Glutamatergic neuron (in vitro differentiated cells): ENCODE results near the gene FOSB. TPM values are rescaled to one million over a fixed set of nuclear protein-coding genes. Genes with fewer than 3 reads are reported as not detected.

Experiments used
- DNase-seq: peaks from one replicate; pipeline ENCODE4 v3.0.0; 2022
- H3K27ac Mint-ChIP-seq: one replicate; pipeline ENCODE4 v1.8.0; 2020; ENCODE audit warnings: mild to moderate bottlenecking, mixed read lengths, inconsistent platforms; ENCODE audit not compliant: unreplicated experiment
- H3K27me3 Mint-ChIP-seq: one replicate; pipeline ENCODE4 v1.8.0; 2020; ENCODE audit warnings: mild to moderate bottlenecking, moderate library complexity, mixed read lengths, inconsistent platforms; ENCODE audit not compliant: unreplicated experiment
- H3K36me3 Mint-ChIP-seq: one replicate; pipeline ENCODE4 v1.8.0; 2020; ENCODE audit warnings: mild to moderate bottlenecking, mixed read lengths, inconsistent platforms; ENCODE audit not compliant: unreplicated experiment
- H3K4me1 Mint-ChIP-seq: one replicate; pipeline ENCODE4 v1.8.0; 2020; ENCODE audit warnings: mild to moderate bottlenecking, low read depth, mixed read lengths, inconsistent platforms; ENCODE audit not compliant: unreplicated experiment
- H3K4me3 Mint-ChIP-seq: one replicate; pipeline ENCODE4 v1.8.0; 2020; ENCODE audit warnings: mild to moderate bottlenecking, mixed read lengths, inconsistent platforms; ENCODE audit not compliant: unreplicated experiment
- H3K9me3 Mint-ChIP-seq: one replicate; pipeline ENCODE4 v1.8.0; 2020; ENCODE audit warnings: mild to moderate bottlenecking, moderate library complexity, mixed read lengths, inconsistent platforms; ENCODE audit not compliant: unreplicated experiment
- total RNA-seq: library from RNA; stranded (reverse); fragmentation: NEBNext Ultra II Directional; extraction: Animal tissue kit (Norgen Biotek cat#: 25700); gene quantifications from one replicate; pipeline ENCODE4 v1.2.1, GENCODE V29; 2021; ENCODE audit not compliant: unreplicated experiment
- TF ChIP-seq, protein P1 (sequence below): fragments of 200-600 bp; sonication (generic); IDR thresholded peaks from one replicate; pipeline ENCODE4 v1.5.0; 2021; ENCODE audit not compliant: partially characterized antibody, unreplicated experiment

The FOSB gene
- total RNA-seq, 1 donor from 2014 or later: not detected

DNA sequence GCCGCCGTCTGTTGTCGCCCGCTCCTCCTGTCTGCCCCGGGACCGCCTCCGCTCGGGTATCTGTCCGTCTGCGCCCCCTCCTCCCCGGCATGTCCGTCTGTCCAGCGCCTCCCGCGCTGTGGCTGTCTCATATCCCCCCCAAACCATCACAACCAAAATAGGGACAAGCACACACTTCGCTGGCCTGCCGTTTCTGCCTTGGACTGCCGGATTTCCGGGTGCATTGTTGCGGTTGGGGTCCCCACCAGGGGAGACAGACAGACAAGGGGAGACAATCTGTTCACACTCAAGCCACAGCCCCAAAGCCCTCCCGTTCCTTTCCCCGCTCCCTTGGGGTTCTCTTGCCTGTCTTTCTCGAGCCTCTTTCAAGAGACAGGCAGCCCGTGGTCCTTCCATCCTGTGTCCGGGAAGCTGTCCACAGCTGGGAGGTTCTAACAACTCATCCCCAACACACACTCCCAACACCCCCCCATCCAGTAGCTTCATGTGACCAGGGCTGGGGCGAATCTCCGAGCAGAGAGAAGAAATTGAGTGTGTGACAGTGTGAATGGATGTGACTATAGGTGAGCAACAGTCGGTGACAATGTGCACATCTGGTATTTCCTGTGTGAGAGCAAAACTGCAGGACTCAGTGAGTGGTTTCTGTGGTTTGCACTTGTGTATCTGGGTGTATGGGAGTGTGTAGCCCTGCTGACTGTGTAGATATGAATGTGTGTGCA, 16.5 kb upstream of the FOSB start:
- TF ChIP-seq, protein P1, sequence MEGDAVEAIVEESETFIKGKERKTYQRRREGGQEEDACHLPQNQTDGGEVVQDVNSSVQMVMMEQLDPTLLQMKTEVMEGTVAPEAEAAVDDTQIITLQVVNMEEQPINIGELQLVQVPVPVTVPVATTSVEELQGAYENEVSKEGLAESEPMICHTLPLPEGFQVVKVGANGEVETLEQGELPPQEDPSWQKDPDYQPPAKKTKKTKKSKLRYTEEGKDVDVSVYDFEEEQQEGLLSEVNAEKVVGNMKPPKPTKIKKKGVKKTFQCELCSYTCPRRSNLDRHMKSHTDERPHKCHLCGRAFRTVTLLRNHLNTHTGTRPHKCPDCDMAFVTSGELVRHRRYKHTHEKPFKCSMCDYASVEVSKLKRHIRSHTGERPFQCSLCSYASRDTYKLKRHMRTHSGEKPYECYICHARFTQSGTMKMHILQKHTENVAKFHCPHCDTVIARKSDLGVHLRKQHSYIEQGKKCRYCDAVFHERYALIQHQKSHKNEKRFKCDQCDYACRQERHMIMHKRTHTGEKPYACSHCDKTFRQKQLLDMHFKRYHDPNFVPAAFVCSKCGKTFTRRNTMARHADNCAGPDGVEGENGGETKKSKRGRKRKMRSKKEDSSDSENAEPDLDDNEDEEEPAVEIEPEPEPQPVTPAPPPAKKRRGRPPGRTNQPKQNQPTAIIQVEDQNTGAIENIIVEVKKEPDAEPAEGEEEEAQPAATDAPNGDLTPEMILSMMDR: no peak
- H3K27ac Mint-ChIP-seq: peak overlapping the region; percentile 70
- DNase-seq: peak; percentile 40
- H3K27me3 Mint-ChIP-seq: peaks cover 16% of the 10 kb centered on the region
- peaks cover 5% of the 10 kb centered on the region for H3K4me1 Mint-ChIP-seq
- H3K36me3 Mint-ChIP-seq: no peaks in the 10 kb centered on the region
- peaks cover 4% of the 10 kb centered on the region for H3K9me3 Mint-ChIP-seq
- peak overlapping the region; percentile 83 for H3K4me3 Mint-ChIP-seq

DNA sequence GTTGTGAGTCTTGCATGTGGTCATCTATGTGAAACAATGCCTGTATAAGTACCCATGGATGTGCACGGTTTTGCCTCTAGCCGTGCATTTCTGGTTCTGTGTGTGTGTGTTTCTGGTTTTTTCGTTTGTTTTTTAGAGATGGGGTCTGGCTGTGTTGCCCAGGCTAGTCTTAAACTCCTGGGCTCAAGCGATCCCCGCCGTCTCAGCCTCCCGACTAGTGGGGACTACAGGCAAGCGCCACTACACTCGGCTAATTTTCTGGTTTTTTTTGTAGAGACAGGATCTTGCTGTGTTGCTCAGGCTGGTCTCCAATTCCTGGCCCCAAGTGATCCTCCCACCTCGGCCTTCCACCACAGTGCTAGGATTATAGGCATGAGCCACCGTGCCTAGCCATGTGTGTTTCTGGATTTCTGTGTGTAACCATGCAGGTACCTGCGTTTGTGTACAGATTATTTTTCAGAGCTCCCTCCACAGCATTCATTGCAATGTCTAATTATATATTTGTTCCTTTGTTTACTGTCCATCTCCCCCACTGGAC, 15.9 kb upstream of the FOSB start:
- Mint-ChIP-seq H3K9me3 (peaks cover 4% of the 10 kb centered on the region), H3K27me3 (peaks cover 15% of the 10 kb centered on the region), H3K4me3 (peak overlapping the region; percentile 83), H3K4me1 (peaks cover 5% of the 10 kb centered on the region), H3K27ac (peak overlapping the region; percentile 8), H3K36me3 (no peaks in the 10 kb centered on the region)
- TF ChIP-seq, protein P1: no peak
- DNase-seq: no peak

DNA sequence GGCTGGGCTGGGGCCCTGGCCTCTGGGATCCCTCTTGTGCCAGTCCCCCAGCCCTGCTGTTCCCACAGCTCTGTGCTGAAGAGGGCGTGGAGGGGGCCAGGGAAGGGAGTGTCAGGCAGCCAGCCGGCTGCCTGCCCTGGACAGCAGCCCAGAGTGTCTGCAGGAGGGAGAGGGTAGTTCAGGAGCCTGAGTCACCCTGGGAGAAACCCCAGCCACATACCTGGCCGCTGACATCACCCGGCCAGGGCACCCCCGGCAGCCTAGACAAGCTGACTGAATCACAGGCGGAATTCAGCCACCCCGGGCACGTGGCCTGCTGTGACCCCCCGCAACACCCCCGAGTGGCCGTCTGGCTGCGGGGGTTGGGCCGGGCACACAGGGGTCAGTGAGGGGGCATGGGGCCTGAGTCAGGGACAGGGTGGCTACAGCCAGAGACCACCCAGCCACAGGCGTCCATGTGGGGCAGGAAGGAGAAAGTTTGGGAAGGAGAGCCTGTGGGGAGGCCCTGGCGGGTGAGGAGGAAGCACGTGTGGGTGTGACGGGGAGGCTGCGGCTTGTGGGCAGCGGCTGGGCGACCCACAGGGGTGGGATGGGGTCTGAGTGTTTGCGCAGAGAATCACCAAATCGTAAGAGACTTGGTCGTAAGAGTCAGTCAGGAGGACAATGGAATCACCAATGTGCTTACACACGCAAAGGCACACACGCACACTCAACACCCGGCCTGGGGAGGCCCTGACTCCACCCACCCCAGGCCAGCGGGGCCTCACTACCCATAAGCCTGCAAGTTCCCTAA, 11.9 kb upstream of the FOSB start:
- Mint-ChIP-seq H3K36me3 (no peaks in the 10 kb centered on the region), H3K9me3 (peaks cover 5% of the 10 kb centered on the region), H3K4me1 (peaks cover 5% of the 10 kb centered on the region), H3K27me3 (peaks cover 7% of the 10 kb centered on the region), H3K4me3 (no peak overlapping the region), H3K27ac (no peak overlapping the region)
- DNase-seq: peak; percentile 36
- TF ChIP-seq, protein P1: no peak

DNA sequence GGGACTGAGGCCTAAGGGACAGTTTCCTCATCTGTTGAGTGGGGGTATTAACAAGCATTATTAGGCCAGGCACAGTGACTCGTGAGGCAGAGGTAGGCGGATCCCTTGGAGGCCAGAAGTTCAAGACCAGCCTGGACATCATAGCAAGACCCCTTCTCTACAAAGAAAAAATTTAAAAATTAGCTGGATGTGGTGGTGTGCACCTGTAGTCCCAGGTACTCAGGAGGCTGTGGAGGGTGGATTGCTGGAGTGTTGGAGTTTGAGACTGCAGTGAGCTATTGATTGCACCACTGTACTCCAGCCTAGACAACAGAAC, 11.3 kb upstream of the FOSB start:
- Mint-ChIP-seq H3K36me3 (no peaks in the 10 kb centered on the region), H3K4me1 (peaks cover 1% of the 10 kb centered on the region), H3K4me3 (no peak overlapping the region), H3K27ac (no peak overlapping the region), H3K9me3 (peaks cover 5% of the 10 kb centered on the region), H3K27me3 (peaks cover 4% of the 10 kb centered on the region)
- TF ChIP-seq, protein P1: no peak
- DNase-seq: no peak

DNA sequence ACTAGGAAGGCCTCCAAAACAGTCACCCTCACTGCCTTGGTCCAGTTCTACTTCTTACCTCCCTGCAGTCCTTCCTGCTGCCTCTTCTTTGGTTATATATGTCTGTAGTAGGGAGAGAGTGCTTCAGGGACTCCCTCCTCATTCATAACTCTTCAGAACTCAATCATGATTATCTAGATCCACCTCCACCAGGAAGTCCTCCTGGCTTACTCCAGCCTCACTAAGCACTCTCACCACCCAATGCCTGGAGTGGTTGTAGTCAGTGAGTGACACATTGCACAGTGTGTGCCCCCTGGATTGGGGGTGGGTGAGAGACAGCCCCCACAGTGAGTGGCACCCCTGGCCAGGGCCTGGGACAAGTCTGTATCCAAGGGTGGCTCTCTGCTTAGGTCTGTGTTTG, 10.0 kb upstream of the FOSB start:
- H3K27ac Mint-ChIP-seq: no peak overlapping the region
- H3K9me3 Mint-ChIP-seq: peaks cover 5% of the 10 kb centered on the region
- peaks cover 2% of the 10 kb centered on the region for H3K27me3 Mint-ChIP-seq
- no peaks in the 10 kb centered on the region for H3K36me3 Mint-ChIP-seq
- no peaks in the 10 kb centered on the region for H3K4me1 Mint-ChIP-seq
- TF ChIP-seq, protein P1: no peak
- H3K4me3 Mint-ChIP-seq: no peak overlapping the region
- DNase-seq: no peak
